Fibroblast of the aortic adventitia (primary cell): ENCODE results near the gene ELF1. TPM values are rescaled to one million over a fixed set of nuclear protein-coding genes. Genes with fewer than 3 reads are reported as not detected.

Experiments
- DNase-seq: peaks from one replicate; pipeline ENCODE4 v3.0.0-alpha.2; 2010; ENCODE audit warnings: low read depth
- H3K4me3 ChIP-seq: 2 replicates; pipeline ENCODE4 v1.5.1; 2011; ENCODE audit warnings: low read depth, mild to moderate bottlenecking, control low read depth, low read length, moderate library complexity
- total RNA-seq: library from RNA; depleted of rRNA; stranded (reverse); fragments of >200 nt; gene quantifications from 2 replicates; pipeline ENCODE4 v1.2.3, GENCODE V29; 2012; ENCODE audit warnings: low replicate concordance
- TF ChIP-seq, protein P1 (sequence below): IDR thresholded peaks from 2 replicates; pipeline ENCODE4 v1.5.1; 2011; ENCODE audit warnings: mild to moderate bottlenecking, low read length, control low read depth, inconsistent platforms; ENCODE audit not compliant: insufficient read depth

The ELF1 gene
- total RNA-seq, 1 donor = 47.0 TPM

DNA sequence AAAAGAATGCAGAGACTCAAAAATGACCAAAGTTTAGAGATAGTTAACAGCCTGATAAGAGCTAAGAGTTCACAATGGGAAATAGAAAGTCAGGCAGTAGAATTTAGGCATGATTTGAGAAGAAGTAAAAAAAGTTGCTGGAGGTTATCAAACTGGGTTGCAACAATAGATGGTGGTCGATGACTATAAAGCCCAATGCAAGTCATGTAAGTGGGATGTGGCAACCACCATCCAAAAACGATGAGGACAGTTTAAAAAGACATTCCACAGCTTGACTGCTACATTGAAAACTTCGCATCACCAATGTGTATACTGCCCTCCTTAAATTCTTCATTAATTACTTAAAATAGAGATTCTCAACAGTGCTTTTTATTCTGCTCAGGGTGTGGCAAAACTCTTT, 19.7 kb downstream of the ELF1 start:
- DNase-seq = no peak
- no peak overlapping the region for H3K4me3 ChIP-seq
- TF ChIP-seq, protein P1, sequence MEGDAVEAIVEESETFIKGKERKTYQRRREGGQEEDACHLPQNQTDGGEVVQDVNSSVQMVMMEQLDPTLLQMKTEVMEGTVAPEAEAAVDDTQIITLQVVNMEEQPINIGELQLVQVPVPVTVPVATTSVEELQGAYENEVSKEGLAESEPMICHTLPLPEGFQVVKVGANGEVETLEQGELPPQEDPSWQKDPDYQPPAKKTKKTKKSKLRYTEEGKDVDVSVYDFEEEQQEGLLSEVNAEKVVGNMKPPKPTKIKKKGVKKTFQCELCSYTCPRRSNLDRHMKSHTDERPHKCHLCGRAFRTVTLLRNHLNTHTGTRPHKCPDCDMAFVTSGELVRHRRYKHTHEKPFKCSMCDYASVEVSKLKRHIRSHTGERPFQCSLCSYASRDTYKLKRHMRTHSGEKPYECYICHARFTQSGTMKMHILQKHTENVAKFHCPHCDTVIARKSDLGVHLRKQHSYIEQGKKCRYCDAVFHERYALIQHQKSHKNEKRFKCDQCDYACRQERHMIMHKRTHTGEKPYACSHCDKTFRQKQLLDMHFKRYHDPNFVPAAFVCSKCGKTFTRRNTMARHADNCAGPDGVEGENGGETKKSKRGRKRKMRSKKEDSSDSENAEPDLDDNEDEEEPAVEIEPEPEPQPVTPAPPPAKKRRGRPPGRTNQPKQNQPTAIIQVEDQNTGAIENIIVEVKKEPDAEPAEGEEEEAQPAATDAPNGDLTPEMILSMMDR = no peak

DNA sequence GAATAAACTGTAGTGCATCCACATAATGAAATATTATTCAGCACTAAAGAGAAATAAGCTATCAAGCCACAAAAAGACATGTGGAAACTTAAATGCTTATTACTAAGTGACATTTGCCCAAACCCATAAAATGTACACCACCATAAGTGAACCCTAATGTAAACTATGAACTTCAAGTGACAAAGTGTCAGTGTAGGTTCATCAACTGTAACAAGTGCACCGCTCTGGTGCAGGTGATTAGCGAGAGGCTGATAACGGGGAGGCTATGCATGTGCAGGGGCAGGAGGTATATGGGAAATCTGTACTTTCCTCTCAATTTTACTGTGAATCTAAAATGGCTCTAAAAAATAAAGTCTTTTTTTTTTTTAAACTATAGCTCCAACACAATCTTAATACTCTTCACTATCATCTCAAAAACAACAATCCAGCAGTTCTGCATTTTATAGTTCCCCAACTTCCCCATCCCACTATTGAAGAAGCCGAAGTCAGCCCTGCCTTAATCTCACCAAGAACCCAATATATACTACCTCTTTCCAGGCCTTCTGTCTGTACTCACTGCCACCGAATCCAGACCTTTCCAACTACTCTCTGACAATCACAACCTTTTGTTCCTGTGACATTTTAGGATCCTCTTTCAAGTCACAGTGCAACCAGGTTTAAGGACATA, 22.6 kb downstream of the ELF1 start:
- H3K4me3 ChIP-seq = no peak overlapping the region
- TF ChIP-seq, protein P1 = no peak
- no peak for DNase-seq

DNA sequence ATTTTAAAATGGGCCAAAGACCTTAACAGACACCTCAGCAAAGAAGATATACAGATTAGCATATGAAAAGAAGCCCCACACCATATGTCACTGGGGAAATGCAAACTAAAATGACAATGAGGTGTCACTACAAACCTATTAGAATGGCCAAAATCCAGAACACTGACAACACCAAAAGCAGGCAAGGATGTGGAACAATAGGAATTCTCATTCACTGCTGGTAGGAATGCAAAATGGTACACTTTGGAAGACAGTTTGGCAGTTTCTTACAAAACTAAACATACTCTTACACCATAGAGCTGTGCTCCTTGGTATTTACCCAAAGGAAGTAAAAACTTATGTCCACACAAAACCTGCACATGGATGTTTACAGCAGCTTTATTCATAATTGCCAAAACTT, 23.1 kb downstream of the ELF1 start:
- no peak for DNase-seq
- no peak overlapping the region for H3K4me3 ChIP-seq
- TF ChIP-seq, protein P1 = no peak

DNA sequence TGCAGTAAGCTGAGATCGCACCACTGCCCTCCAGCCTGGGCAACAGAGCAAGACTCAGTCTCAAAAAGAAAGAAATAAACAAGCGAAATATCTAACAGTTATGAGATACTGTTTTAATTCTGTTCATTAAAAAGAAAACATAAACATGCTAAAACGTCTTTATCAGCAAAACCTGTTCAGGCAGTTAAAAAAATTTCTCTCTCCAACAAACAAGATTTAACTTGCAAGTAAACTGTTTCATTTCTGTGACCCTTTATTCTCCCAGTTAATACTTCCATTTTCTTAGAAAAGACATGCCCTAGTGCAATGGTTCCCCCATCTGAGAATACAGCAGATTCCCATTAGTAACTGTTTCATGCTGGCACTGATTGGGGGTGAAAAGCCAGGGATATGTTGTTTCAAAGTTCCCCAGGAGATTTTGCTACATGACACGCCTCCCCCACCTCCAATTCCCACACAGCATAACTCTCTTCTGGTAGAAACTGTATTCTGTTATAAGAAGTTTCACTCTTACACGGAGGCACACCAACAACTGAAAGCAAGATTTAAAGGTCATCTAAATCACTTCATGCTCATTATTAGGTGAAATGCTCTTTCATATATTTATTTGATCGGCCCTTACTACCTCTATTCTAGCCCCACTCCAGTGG, 24.4 kb downstream of the ELF1 start:
- no peak for DNase-seq
- H3K4me3 ChIP-seq = no peak overlapping the region
- TF ChIP-seq, protein P1 = no peak

DNA sequence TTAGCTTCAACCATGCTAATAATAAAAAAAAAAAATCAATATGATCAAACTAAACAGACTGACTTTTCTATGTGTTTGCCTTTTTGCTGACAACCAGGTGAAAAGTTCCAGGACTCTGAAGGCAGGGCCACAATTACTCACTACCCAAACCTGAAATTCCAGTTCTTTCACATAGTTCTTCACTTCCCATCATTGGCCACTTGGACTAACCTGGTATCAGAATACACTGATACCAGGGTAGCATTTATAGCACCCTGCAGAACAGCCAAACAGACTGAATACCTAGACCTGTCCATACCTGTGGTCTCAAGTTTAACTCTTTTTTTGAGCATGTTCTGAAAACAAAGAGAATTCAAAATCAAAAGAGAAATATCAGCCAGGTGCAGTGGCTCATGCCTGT, 25.1 kb downstream of the ELF1 start:
- H3K4me3 ChIP-seq = no peak overlapping the region
- no peak for DNase-seq
- TF ChIP-seq, protein P1 = no peak

DNA sequence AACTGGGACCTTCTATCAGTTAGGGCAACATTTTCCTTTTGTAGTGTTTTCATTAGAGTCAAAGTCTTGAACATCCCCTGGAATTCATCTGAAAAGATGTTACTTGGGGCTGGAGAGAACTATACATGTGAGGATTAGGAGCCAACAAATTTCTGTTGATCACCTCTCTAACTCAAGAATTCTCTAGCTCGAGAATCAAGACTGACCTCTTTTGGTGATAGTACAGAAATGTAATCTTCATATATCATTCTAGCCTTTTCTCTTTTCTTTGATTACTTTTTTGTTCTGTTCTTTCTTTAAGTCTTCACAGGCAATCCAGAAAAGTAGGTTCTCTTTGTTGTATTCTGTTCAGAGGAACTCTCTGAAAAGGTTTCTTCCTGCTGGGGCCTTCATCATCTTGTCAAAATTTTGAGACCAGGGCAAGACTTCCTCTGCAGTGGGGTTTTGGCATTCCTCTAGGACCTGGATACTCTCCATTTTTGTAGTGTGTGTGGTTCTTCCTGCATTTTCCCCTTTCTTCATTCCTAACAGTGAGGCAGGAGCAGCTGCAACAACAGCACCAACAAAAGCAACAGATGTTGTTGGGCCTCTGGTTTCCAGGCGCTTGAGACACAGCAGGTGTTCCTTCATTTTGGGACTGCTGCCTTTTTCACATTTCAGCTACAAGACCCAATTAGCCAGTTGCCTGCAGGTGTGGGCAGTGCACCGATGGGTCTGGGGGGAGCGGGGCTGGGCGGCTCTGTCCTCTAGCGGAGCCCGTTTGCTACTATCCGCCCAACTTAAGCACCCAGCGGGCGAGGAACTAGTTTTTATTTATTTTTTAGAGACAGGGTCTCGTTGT, 26.2 kb downstream of the ELF1 start:
- DNase-seq = peak; percentile 24
- TF ChIP-seq, protein P1 = no peak
- H3K4me3 ChIP-seq = no peak overlapping the region
